ENCODE data around the gene MYO6. TPM values are rescaled to one million over a fixed set of nuclear protein-coding genes. Genes with fewer than 3 reads are reported as not detected.

Gene MYO6
- total and polyA plus RNA-seq, 2 experiments from 2014 or later, result 39.8 to 71.1 TPM

DNA sequence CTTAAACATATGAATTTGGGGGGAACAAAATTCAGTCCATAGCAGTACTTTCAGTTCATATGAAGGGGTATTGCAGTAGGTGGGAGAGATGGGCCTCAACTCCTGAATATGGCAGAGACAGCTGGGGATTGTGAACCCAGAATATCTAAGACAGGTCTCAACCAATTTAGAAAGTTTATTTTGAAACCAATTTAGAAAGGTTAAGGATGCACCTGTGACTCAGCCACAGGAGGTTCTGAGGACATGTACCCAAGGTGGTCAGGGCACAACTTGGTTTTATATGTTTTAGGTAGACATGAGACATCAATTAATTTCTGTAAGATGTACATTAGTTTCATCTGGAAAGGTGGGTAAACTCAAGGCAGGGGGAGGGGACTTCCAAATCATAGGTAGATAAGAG, 59.5 kb downstream of the MYO6 start:
- no peak for TF ChIP-seq EZH2phosphoT487 (IDR thresholded peaks at IDR 0.05; ENCODE audit: low read depth, severe bottlenecking, unreplicated experiment)
- TF ChIP-seq, protein P1, sequence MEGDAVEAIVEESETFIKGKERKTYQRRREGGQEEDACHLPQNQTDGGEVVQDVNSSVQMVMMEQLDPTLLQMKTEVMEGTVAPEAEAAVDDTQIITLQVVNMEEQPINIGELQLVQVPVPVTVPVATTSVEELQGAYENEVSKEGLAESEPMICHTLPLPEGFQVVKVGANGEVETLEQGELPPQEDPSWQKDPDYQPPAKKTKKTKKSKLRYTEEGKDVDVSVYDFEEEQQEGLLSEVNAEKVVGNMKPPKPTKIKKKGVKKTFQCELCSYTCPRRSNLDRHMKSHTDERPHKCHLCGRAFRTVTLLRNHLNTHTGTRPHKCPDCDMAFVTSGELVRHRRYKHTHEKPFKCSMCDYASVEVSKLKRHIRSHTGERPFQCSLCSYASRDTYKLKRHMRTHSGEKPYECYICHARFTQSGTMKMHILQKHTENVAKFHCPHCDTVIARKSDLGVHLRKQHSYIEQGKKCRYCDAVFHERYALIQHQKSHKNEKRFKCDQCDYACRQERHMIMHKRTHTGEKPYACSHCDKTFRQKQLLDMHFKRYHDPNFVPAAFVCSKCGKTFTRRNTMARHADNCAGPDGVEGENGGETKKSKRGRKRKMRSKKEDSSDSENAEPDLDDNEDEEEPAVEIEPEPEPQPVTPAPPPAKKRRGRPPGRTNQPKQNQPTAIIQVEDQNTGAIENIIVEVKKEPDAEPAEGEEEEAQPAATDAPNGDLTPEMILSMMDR (IDR thresholded peaks at IDR 0.05; ENCODE audit: poor library complexity), result no peak
- no peak for TF ChIP-seq EZH2 (IDR thresholded peaks at IDR 0.05; ENCODE audit: borderline replicate concordance)
- H3K9me2 ChIP-seq (replicated peaks; ENCODE audit: insufficient read depth), result no peaks in the 10 kb centered on the region
- peaks cover 84% of the 10 kb centered on the region for H3K79me2 ChIP-seq
- no peaks in the 10 kb centered on the region for H3K9me3 ChIP-seq (ENCODE audit: low read depth)
- H4K20me1 ChIP-seq (ENCODE audit: insufficient read depth, poor library complexity, severe bottlenecking), result peaks cover 13% of the 10 kb centered on the region
- H3K4me2 ChIP-seq, result no peak overlapping the region
- H3K4me3 ChIP-seq, result no peak overlapping the region
- H3K27ac ChIP-seq, result no peak overlapping the region
- H3K4me1 ChIP-seq (ENCODE audit: insufficient read depth), result no peaks in the 10 kb centered on the region
- DNase-seq (ENCODE audit: low spot score), result no peak
- H3K36me3 ChIP-seq (replicated peaks; ENCODE audit: insufficient read depth, low read depth), result no peaks in the 10 kb centered on the region
- H3K27me3 ChIP-seq, result no peaks in the 10 kb centered on the region
- no peak overlapping the region for H2AFZ ChIP-seq

DNA sequence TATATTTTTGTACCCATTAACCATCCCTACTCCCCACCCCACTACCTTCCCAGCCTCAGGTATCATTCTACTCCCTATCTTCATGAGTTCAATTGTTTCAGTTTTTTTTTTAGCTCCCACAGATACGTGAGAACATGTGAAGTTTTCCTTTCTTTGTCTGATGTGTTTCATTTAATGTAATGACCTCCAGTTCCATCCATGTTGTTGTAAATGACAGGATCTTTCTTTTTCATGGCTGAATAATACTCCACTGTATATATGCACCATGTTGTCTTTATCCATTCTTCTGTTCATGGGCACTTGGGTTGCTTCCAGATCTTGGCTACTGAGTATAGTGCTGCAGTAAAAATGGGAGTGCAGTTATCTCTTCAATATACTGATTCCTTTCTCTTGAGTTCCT, 63.5 kb downstream of the MYO6 start:
- H3K27me3 ChIP-seq, result no peaks in the 10 kb centered on the region
- WGBS (ENCODE audit: low lambda C conversion rate, missing lambda C conversion rate), result 100% methylated on average over 1 of the region's 1 CpG

DNA sequence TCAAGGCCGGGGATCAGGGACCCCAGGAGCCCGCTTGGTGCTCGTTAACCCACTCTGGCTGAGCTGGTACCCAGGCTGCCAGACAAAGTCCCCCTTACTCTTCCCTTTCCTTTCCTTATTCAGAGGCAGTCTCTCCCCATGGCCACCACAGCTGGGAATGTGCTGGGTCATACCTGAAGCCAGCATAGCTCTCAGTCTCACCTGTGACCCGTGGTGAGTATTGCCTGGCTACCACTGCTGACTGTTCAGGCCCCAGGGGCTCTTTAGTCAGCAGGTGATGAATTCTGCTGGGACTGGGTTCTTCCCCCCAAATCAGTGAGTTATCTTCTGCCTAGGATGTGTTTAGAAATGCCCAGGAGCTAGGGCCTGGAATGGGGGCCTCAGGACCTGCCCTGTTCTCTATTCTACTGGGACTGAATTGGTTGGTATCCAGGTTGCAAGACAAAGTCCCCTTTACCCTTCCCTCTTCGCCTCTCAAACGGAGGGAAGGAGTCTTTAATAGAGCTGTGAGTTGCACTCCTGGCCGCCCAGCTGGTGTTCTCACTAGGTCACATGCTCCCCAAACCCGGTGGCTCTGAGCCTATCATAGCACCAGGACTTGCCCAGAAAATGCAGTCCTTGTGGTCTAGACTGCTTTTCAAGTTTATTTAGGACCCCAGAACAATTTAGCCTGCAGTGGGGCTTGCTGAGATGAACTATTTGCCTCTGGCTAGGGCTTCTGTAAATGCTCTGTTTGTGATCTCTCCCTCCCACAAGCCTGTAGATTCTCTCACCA, 64.6 kb downstream of the MYO6 start:
- TF ChIP-seq EZH2phosphoT487 (IDR thresholded peaks at IDR 0.05; ENCODE audit: low read depth, severe bottlenecking, unreplicated experiment) (no peak), EZH2 (IDR thresholded peaks at IDR 0.05; ENCODE audit: borderline replicate concordance) (no peak)
- TF ChIP-seq, protein P1 (IDR thresholded peaks at IDR 0.05; ENCODE audit: poor library complexity), result no peak
- DNase-seq (ENCODE audit: low spot score), result no peak
- 88% methylated on average over 8 of the region's 8 CpGs for WGBS (ENCODE audit: low lambda C conversion rate, missing lambda C conversion rate)

More for the DNA sequence above, 63.5 kb downstream of the MYO6 start:
- DNase-seq (ENCODE audit: low spot score), result no peak
- TF ChIP-seq, protein P1 (IDR thresholded peaks at IDR 0.05; ENCODE audit: poor library complexity), result no peak
- TF ChIP-seq EZH2 (IDR thresholded peaks at IDR 0.05; ENCODE audit: borderline replicate concordance) (no peak), EZH2phosphoT487 (IDR thresholded peaks at IDR 0.05; ENCODE audit: low read depth, severe bottlenecking, unreplicated experiment) (no peak)
- no peak overlapping the region for H3K27ac ChIP-seq
- no peak overlapping the region for H2AFZ ChIP-seq
- H3K4me1 ChIP-seq (ENCODE audit: insufficient read depth), result no peaks in the 10 kb centered on the region
- H3K4me2 ChIP-seq, result no peak overlapping the region
- H3K79me2 ChIP-seq, result peaks cover 76% of the 10 kb centered on the region
- H4K20me1 ChIP-seq (ENCODE audit: insufficient read depth, poor library complexity, severe bottlenecking), result peaks cover 14% of the 10 kb centered on the region
- H3K4me3 ChIP-seq, result no peak overlapping the region
- H3K9me2 ChIP-seq (replicated peaks; ENCODE audit: insufficient read depth), result no peaks in the 10 kb centered on the region
- H3K9me3 ChIP-seq (ENCODE audit: low read depth), result no peaks in the 10 kb centered on the region
- no peaks in the 10 kb centered on the region for H3K36me3 ChIP-seq (replicated peaks; ENCODE audit: insufficient read depth, low read depth)

More for the DNA sequence above, 64.6 kb downstream of the MYO6 start:
- H2AFZ ChIP-seq, result no peak overlapping the region
- H3K79me2 ChIP-seq, result peaks cover 66% of the 10 kb centered on the region
- no peaks in the 10 kb centered on the region for H3K9me2 ChIP-seq (replicated peaks; ENCODE audit: insufficient read depth)
- no peak overlapping the region for H3K27ac ChIP-seq
- no peaks in the 10 kb centered on the region for H3K4me1 ChIP-seq (ENCODE audit: insufficient read depth)
- no peaks in the 10 kb centered on the region for H3K27me3 ChIP-seq
- H3K9me3 ChIP-seq (ENCODE audit: low read depth), result no peaks in the 10 kb centered on the region
- H3K36me3 ChIP-seq (replicated peaks; ENCODE audit: insufficient read depth, low read depth), result no peaks in the 10 kb centered on the region
- peaks cover 14% of the 10 kb centered on the region for H4K20me1 ChIP-seq (ENCODE audit: insufficient read depth, poor library complexity, severe bottlenecking)
- H3K4me3 ChIP-seq, result no peak overlapping the region
- H3K4me2 ChIP-seq, result no peak overlapping the region
